ENCODE results near the gene MOB3B. TPM values are rescaled to one million over a fixed set of nuclear protein-coding genes. Genes with fewer than 3 reads are reported as not detected.
"Not testable (repeated sequence)": the region's sequence is repeated elsewhere in the genome, so short reads cannot be mapped to it uniquely, and the experiment has no call there.

Gene MOB3B
- total RNA-seq, 1 donor = under 0.01 TPM

GRCh38 chr9:27453860-27454553 lies 75.6 kb downstream of the MOB3B start:
- H3K36me3 ChIP-seq (ENCODE audit: insufficient read depth, low read length) = no peaks in the 10 kb centered on the region
- DNase-seq (ENCODE audit: insufficient read length, low spot score, missing footprints) = no peak
- no peaks in the 10 kb centered on the region for H3K9me3 ChIP-seq (ENCODE audit: low read depth, low read length)
- no peaks in the 10 kb centered on the region for H3K4me1 ChIP-seq (ENCODE audit: insufficient read depth, low read length)
- no peak overlapping the region for H3K4me2 ChIP-seq (ENCODE audit: insufficient read depth, low read length)
- H2AFZ ChIP-seq (ENCODE audit: low read length) = no peak overlapping the region
- no peak overlapping the region for H3K4me3 ChIP-seq (ENCODE audit: insufficient read depth, low read length)
- H3K79me2 ChIP-seq (ENCODE audit: insufficient read depth, low read length) = no peaks in the 10 kb centered on the region
- no peaks in the 10 kb centered on the region for H4K20me1 ChIP-seq (ENCODE audit: insufficient read depth, low read length)
- no peak overlapping the region for H3K27ac ChIP-seq (ENCODE audit: low read depth, low read length)
- no peak for TF ChIP-seq CTCF (IDR thresholded peaks at IDR 0.05; ENCODE audit: extremely low read depth, low read depth, low read length)
- H3K27me3 ChIP-seq (ENCODE audit: insufficient read depth, low read length) = no peaks in the 10 kb centered on the region

- no peaks in the 10 kb centered on the region for H3K36me3 ChIP-seq (ENCODE audit: insufficient read depth, low read length)
- no peak for DNase-seq (ENCODE audit: insufficient read length, low spot score, missing footprints)
- H3K4me2 ChIP-seq (ENCODE audit: insufficient read depth, low read length) = no peak overlapping the region
- H3K9me3 ChIP-seq (ENCODE audit: low read depth, low read length) = no peaks in the 10 kb centered on the region
- H4K20me1 ChIP-seq (ENCODE audit: insufficient read depth, low read length) = no peaks in the 10 kb centered on the region
- no peaks in the 10 kb centered on the region for H3K4me1 ChIP-seq (ENCODE audit: insufficient read depth, low read length)
- no peak overlapping the region for H3K27ac ChIP-seq (ENCODE audit: low read depth, low read length)
- H2AFZ ChIP-seq (ENCODE audit: low read length) = no peak overlapping the region
- H3K79me2 ChIP-seq (ENCODE audit: insufficient read depth, low read length) = no peaks in the 10 kb centered on the region
- no peak for TF ChIP-seq CTCF (IDR thresholded peaks at IDR 0.05; ENCODE audit: extremely low read depth, low read depth, low read length)
- H3K4me3 ChIP-seq (ENCODE audit: insufficient read depth, low read length) = no peak overlapping the region
- H3K27me3 ChIP-seq (ENCODE audit: insufficient read depth, low read length) = no peaks in the 10 kb centered on the region
Measured at GRCh38 chr9:27451207-27451797, 78.3 kb downstream of the MOB3B start.

GRCh38 chr9:27450752-27451151 lies 78.9 kb downstream of the MOB3B start:
- H3K4me2 ChIP-seq (ENCODE audit: insufficient read depth, low read length) = no peak overlapping the region

GRCh38 chr9:27448356-27448755 lies 81.3 kb downstream of the MOB3B start:
- not testable (repeated sequence) for H3K79me2 ChIP-seq (ENCODE audit: insufficient read depth, low read length); H3K27ac ChIP-seq (ENCODE audit: low read depth, low read length); H3K27me3 ChIP-seq (ENCODE audit: insufficient read depth, low read length); H3K36me3 ChIP-seq (ENCODE audit: insufficient read depth, low read length); H3K4me2 ChIP-seq (ENCODE audit: insufficient read depth, low read length); H4K20me1 ChIP-seq (ENCODE audit: insufficient read depth, low read length); DNase-seq (ENCODE audit: insufficient read length, low spot score, missing footprints); H2AFZ ChIP-seq (ENCODE audit: low read length); H3K4me3 ChIP-seq (ENCODE audit: insufficient read depth, low read length); H3K4me1 ChIP-seq (ENCODE audit: insufficient read depth, low read length); H3K9me3 ChIP-seq (ENCODE audit: low read depth, low read length)

More at GRCh38 chr9:27450752-27451151, 78.9 kb downstream of the MOB3B start:
- no peaks in the 10 kb centered on the region for H3K36me3 ChIP-seq (ENCODE audit: insufficient read depth, low read length)
- H3K9me3 ChIP-seq (ENCODE audit: low read depth, low read length) = no peaks in the 10 kb centered on the region
- no peak overlapping the region for H3K4me3 ChIP-seq (ENCODE audit: insufficient read depth, low read length)
- no peaks in the 10 kb centered on the region for H3K4me1 ChIP-seq (ENCODE audit: insufficient read depth, low read length)
- H2AFZ ChIP-seq (ENCODE audit: low read length) = no peak overlapping the region
- no peak for TF ChIP-seq CTCF (IDR thresholded peaks at IDR 0.05; ENCODE audit: extremely low read depth, low read depth, low read length)
- H3K27ac ChIP-seq (ENCODE audit: low read depth, low read length) = no peak overlapping the region
- no peaks in the 10 kb centered on the region for H3K79me2 ChIP-seq (ENCODE audit: insufficient read depth, low read length)
- no peaks in the 10 kb centered on the region for H3K27me3 ChIP-seq (ENCODE audit: insufficient read depth, low read length)
- no peaks in the 10 kb centered on the region for H4K20me1 ChIP-seq (ENCODE audit: insufficient read depth, low read length)
- no peak for DNase-seq (ENCODE audit: insufficient read length, low spot score, missing footprints)

All from osteoblast (primary cell).